ENCODE results near the gene PRR11.
"Not testable (repeated sequence)": the region's sequence is repeated elsewhere in the genome, so short reads cannot be mapped to it uniquely, and the experiment has no call there.

The PRR11 gene

DNA sequence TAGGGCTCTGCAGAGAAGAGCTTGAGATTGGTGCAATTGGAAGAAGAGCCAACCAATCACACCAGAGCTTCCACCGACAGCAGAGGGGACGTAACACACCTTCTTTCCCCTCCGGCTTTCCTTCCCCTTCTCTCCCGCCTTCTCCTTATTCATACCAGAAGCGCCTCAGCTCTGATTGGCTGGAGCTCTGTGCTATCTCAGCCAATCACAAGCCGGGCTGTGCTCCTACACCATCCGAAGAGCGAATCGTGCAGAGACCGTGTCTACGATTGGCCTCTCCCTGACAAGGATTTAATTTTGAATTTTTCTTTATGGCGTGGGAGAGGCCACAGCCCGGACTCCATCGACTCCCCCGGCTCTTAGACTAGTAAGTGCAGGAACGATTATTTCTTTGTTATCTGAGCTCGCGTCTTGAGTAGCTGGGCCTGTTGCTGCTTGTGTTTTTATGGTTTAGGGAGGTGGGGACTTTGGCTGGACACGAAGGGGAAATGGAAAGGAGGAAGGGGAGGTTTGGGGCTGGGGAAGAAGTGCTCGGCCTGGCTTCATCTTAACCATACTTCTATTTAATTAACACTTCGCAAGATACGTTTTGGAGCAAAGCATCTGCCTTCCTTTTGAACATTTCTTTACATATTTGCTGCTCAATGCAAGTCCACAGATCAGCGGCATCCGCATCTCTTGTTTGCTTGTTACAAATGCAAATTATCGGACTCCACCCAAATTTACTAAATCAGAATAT is at the start of gene PRR11:
TSS of gene PRR11 (plus strand) at position 308 of the 739 bp plus-strand sequence. CDS start 14,007 bp downstream, outside the sequence.
- no peaks in the 10 kb centered on the region for H3K9me3 Mint-ChIP-seq
- H3K4me3 Mint-ChIP-seq: no peak within 1 kb of the TSS
- H3K27me3 Mint-ChIP-seq: no peaks in the 10 kb centered on the region

DNA sequence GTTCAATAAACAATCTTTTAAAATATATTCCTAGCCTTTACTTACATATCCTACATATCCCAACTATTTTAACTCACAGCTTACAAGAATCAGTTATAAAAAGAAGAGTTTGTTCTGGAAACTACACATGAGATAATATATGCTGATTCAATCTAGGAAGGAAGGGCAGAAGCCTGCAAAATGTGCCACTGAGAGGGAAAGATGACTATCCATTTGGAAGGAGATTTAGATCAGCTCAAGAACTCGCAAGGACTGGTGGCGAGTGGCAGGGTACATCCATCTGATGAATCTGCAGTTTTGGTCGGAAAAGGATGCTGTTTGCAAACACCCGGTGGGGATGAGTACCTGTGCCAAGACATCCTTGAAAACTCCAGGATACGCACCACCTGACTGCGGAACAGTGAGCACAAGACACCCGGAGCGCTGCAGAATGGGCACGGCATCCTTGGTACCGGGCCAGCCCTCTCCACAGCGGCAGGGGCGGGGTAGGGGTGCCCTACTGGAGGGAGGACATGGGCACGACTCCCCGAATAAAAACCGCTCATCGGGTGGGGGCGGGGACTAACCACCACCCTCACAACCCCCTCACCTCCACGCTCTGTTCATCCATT is 49.6 kb upstream of the PRR11 start:
- peak overlapping the region; percentile 94 for H3K4me3 Mint-ChIP-seq
- peaks cover 35% of the 10 kb centered on the region for H3K36me3 Mint-ChIP-seq (ENCODE audit: low read depth)
- peaks cover 58% of the 10 kb centered on the region for H3K4me1 Mint-ChIP-seq (ENCODE audit: low read depth)
- peak overlapping the region; percentile 87 for H3K27ac Mint-ChIP-seq
- no peaks in the 10 kb centered on the region for H3K27me3 Mint-ChIP-seq
- no peaks in the 10 kb centered on the region for H3K9me3 Mint-ChIP-seq

More for the DNA sequence above, at the start of gene PRR11:
- Mint-ChIP-seq H3K4me1 (ENCODE audit: low read depth) (peaks cover 34% of the 10 kb centered on the region), H3K36me3 (ENCODE audit: low read depth) (peaks cover 17% of the 10 kb centered on the region), H3K27ac (no peak within 1 kb of the TSS)

DNA sequence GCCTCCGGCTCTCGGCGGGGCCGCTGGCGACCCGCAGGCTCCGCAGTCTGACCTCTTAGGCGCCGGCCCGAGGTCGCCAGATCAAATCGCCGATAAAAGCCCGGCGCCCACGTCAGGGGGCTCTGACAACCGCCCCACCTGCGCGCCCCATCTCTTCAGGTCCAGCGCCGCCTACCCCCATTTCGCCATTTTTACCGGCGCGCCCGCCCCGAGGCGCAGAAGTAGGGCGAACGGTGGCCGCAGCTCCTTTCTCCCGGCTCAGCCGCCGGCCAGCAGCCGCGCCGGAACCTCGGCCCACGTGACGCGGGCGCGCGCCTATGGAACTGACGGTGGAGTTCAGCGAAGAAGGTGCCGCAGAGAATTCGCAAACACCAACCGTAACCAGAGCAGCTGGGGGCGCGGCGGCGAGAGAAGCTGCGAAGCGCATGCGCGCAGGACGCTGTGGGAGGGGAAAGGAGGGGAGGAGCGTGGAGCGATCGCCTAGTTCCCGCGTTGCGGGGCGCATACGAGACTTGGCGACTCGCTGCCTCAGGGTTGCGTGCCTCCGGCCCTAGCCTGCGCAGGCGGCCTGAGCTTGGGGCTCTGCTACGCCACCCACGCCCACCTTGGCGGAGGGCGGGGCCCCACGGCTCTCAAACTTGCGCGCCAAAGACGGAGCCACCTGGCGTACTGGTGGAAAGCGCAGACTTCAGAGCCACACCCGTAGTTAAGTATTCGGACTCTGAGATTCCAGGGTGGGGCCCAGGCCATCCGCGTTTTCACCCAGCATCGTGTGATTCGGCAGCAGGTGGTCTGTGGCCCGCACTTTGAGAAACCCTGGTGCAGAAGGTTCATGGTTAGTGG is 48.9 kb upstream of the PRR11 start, which contains the start of gene TRIM37:
TSS of gene TRIM37 (minus strand) at position 418 of the 843 bp plus-strand sequence. CDS start 419 bp downstream, outside the sequence.
- no peaks in the 10 kb centered on the region for H3K9me3 Mint-ChIP-seq
- peak within 1 kb of the TSS; percentile 87 for H3K27ac Mint-ChIP-seq
- H3K27me3 Mint-ChIP-seq: no peaks in the 10 kb centered on the region
- peaks cover 54% of the 10 kb centered on the region for H3K4me1 Mint-ChIP-seq (ENCODE audit: low read depth)
- peaks cover 37% of the 10 kb centered on the region for H3K36me3 Mint-ChIP-seq (ENCODE audit: low read depth)
- H3K4me3 Mint-ChIP-seq: peak within 1 kb of the TSS; percentile 94

DNA sequence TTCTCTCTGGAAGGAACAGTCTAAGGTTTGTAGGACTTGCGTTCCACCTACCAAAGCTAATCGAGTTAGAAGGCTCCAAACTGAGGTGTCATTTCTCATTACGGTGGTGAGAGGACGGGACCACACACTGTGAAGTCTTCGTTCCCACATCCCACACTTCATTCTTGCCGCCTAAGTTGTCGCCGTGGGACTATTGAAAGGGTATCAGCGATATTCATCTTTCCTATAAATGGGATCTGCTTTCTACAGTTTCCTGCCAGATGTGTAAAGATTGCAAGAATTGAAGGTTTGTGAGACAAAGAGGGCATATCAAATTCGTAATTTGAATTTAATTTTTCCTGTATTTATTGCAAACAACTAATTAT is 48.3 kb upstream of the PRR11 start:
- H3K4me3 Mint-ChIP-seq: peak overlapping the region; percentile 94
- H3K27me3 Mint-ChIP-seq: no peaks in the 10 kb centered on the region
- no peaks in the 10 kb centered on the region for H3K9me3 Mint-ChIP-seq
- H3K36me3 Mint-ChIP-seq (ENCODE audit: low read depth): peaks cover 38% of the 10 kb centered on the region
- H3K4me1 Mint-ChIP-seq (ENCODE audit: low read depth): peaks cover 51% of the 10 kb centered on the region
- peak overlapping the region; percentile 87 for H3K27ac Mint-ChIP-seq

DNA sequence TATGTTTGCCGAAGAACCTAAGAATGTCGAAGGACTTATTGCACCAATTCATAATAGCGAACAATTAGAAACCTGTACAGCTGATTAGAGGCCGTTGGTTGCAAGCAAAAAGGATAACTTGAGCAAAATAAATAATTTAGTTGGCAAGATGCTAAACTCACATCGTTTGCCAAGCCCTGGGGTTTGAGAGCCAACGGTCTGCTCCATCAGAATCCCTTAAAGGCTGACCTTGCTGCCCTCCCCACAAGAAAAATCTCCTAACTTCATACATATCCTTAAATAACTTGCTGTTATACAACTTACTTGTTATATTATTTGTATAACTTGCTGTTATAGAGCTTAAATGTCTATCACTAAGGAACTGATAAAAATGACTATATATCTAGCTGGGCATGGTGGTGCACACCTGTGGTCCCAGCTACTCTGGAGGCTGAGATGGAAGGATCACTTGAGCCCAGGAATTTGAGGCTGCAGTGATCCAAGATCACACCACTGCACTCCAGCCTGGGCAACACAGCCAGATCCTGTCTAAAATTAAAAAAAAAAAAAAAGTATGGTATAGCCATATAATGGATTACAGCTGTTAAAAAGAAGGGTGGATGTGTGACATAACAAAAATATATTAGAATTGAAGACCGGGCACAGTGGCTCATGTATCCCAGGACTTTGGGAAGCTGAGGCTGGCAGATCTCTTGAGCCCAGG is 47.0 kb upstream of the PRR11 start:
- Mint-ChIP-seq H3K9me3 (no peaks in the 10 kb centered on the region), H3K4me3 (peak overlapping the region; percentile 94), H3K27ac (no peak overlapping the region), H3K36me3 (ENCODE audit: low read depth) (peaks cover 28% of the 10 kb centered on the region), H3K4me1 (ENCODE audit: low read depth) (peaks cover 48% of the 10 kb centered on the region), H3K27me3 (no peaks in the 10 kb centered on the region)

DNA sequence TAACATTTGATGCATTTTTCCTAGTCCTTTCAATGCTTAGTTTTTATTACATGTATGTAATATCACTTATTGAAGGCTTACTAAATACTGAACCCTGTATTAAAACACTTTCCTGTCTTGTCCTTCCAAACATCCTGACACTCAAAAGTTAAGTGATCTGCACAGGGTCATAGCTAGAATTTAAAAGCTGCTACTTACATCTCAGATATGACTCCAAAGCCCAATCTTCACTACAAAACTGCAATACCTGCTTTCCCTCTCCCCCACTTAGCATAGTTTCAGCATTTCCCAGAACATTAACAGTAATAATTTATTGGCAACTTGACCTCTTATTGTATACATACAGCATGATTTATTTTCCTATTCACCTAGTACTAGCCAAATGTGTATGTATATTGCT is 44.6 kb upstream of the PRR11 start:
- no peaks in the 10 kb centered on the region for H3K9me3 Mint-ChIP-seq
- no peaks in the 10 kb centered on the region for H3K27me3 Mint-ChIP-seq
- peaks cover 26% of the 10 kb centered on the region for H3K4me1 Mint-ChIP-seq (ENCODE audit: low read depth)
- H3K36me3 Mint-ChIP-seq (ENCODE audit: low read depth): peaks cover 29% of the 10 kb centered on the region
- H3K27ac Mint-ChIP-seq: no peak overlapping the region
- H3K4me3 Mint-ChIP-seq: no peak overlapping the region

DNA sequence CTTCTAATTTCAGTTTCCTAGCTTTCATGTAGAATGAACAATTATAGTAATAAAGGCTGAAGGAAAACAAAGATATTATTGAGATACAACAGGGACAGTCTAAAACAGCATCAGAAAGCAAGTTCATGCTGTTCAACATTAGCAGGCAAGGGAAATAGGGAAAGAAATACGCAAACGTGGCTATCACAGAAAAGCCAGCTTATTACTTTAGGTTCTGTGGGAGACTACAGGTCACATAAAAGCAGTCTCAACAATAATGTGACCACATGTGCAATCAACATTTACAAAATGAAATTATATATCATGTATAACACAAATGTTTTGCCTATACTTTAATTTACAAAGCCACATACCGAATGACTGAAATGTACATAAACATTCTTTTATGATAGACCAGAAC is 44.0 kb upstream of the PRR11 start:
- Mint-ChIP-seq H3K9me3 (no peaks in the 10 kb centered on the region), H3K27ac (no peak overlapping the region), H3K4me3 (no peak overlapping the region), H3K27me3 (no peaks in the 10 kb centered on the region), H3K36me3 (ENCODE audit: low read depth) (peaks cover 29% of the 10 kb centered on the region), H3K4me1 (ENCODE audit: low read depth) (peaks cover 25% of the 10 kb centered on the region)

DNA sequence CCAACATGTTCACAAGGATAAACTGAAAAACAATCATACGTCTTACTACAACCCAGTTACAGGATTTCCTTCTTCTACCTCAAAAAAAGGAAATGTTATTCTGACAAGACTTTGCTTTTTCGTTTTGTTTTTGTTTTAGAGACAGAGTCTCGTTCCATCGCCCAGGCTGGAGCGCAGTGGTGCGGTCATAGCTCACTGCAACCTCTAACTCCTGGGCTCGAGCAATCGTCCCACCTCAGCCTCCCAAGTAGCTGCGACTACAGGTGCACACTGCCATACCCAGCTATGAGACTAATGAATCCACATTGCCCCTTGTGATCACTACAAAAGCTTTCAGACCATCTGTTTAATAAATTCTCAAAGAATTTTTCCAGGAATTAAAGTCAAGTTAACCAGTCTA is 40.1 kb upstream of the PRR11 start:
- no peaks in the 10 kb centered on the region for H3K4me1 Mint-ChIP-seq (ENCODE audit: low read depth)
- H3K27ac Mint-ChIP-seq: no peak overlapping the region

DNA sequence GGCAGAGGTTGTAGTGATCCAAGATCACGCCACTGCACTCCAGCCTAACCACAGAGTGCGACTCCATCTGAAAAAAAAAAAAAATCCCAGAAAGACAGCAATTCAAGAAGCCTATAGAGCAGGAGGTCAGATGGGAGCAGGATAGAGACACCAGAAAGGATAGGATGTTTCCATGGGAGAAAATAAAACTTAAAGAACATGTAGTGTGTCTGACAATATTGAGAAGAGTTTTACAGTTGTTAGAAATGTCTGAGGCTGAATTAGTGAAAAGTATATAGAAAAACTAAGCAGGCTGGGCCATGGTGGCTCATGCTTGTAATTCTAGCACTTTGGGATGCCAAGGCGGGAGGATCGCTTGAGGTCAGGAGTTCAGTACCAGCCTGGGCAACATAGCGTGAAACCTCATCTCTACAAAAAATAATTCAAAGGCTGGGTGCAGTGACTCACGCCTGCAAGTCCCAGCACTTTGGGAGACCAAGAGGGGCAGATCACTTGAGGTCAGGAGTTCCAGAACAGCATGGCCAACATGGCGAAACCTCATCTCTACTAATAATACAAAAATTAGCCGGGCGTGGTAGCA is 33.6 kb upstream of the PRR11 start:
- Mint-ChIP-seq H3K4me1 (ENCODE audit: low read depth) (no peaks in the 10 kb centered on the region), H3K36me3 (ENCODE audit: low read depth) (peaks cover 38% of the 10 kb centered on the region), H3K4me3 (no peak overlapping the region), H3K27me3 (no peaks in the 10 kb centered on the region), H3K9me3 (no peaks in the 10 kb centered on the region), H3K27ac (no peak overlapping the region)

More for the DNA sequence above, 40.1 kb upstream of the PRR11 start:
- Mint-ChIP-seq H3K4me3 (no peak overlapping the region), H3K27me3 (no peaks in the 10 kb centered on the region), H3K9me3 (no peaks in the 10 kb centered on the region), H3K36me3 (ENCODE audit: low read depth) (peaks cover 36% of the 10 kb centered on the region)

DNA sequence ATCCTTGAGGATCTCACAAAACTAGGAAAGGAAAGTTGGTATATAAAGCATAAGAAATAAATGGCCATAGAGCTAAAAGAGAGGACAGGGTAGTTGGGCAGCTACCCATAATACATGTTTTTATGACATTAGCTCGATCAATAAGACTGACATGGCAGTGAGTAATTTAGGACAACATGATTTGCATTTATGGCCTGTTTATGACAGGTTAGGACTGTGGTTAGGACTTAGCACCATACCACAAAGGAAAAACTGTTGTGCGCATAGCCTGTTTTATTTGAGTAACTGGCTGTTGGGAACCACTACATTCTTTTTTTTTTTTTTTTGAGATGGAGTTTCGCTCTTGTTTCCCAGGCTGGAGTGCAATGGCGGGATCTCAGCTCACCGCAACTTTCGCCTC is 30.9 kb upstream of the PRR11 start:
- no peaks in the 10 kb centered on the region for H3K4me1 Mint-ChIP-seq (ENCODE audit: low read depth)
- H3K27ac Mint-ChIP-seq: peak overlapping the region; percentile 5
- H3K36me3 Mint-ChIP-seq (ENCODE audit: low read depth): peaks cover 37% of the 10 kb centered on the region
- H3K9me3 Mint-ChIP-seq: no peaks in the 10 kb centered on the region
- no peak overlapping the region for H3K4me3 Mint-ChIP-seq
- no peaks in the 10 kb centered on the region for H3K27me3 Mint-ChIP-seq

DNA sequence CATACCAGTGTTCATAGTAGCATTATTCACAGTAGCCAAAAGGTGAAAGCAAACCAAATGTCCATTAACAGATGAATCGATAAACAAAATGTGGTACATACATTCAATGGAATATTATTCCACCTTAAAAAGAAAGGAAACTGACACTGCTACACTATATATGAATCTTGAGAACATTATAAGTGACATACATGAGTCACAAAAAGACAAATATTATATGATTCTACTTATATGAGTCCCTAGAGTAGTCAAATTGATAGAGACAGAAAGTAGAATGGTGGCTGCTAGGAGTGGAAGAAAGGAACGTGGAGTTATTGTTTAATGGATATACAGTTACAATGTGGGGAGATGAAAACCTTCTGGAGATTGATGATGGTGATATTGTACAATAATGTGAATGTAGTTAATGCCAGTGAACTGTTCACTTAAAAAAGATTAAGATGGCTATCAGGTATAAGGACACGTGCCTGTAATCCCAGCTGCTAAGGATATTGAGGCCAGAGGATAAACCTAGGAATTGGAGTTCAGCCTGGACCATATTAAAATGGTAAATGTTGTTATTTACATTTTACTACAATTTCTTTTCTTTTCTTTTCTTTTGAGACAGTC is 28.6 kb upstream of the PRR11 start:
- Mint-ChIP-seq H3K27ac (no peak overlapping the region), H3K36me3 (ENCODE audit: low read depth) (peaks cover 28% of the 10 kb centered on the region)

DNA sequence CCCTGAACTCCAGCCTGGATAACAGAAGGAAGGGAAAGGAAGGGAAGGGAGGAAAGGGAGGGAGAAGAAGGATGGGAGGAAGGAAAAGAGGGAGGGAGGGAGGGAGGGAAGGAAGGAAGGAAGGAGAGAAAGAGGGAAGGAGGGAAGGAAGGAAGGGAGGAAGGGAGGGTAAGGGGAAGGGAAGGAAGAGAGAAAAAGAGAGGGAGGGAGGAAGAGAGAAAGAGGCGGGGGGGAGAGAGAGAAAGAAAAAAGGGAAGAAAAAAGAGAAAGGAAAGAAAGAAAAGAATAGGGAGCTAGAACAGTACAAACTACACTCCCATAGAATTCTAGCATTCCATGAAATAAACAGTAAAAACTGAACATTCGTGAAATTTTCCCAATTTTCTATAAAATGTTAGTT is 25.7 kb upstream of the PRR11 start:
- Mint-ChIP-seq H3K27ac (no peak overlapping the region), H3K4me1 (ENCODE audit: low read depth) (no peaks in the 10 kb centered on the region)

More for the DNA sequence above, 28.6 kb upstream of the PRR11 start:
- Mint-ChIP-seq H3K4me1 (ENCODE audit: low read depth) (no peaks in the 10 kb centered on the region), H3K4me3 (no peak overlapping the region), H3K9me3 (no peaks in the 10 kb centered on the region), H3K27me3 (no peaks in the 10 kb centered on the region)

DNA sequence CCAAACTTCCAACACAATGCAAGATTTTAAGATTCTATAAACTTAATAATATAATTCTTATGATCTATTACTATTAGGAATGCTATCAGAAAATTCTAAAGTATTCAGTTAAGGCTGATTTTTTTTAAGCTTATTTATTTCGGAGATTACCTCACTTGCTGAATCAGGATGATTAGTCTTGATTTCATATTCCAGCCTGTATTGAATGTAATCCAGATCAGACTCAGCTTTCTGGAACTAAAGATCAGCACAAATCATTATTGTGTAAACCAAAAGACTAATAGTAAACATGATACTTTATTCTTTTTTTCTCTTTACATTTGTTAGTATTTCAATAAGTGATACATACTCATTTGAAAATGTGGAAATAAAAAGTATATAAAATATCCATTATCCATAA is 24.4 kb upstream of the PRR11 start:
- Mint-ChIP-seq H3K4me1 (ENCODE audit: low read depth) (no peaks in the 10 kb centered on the region), H3K9me3 (no peaks in the 10 kb centered on the region), H3K27me3 (no peaks in the 10 kb centered on the region), H3K36me3 (ENCODE audit: low read depth) (peaks cover 19% of the 10 kb centered on the region), H3K27ac (no peak overlapping the region), H3K4me3 (no peak overlapping the region)

More for the DNA sequence above, 25.7 kb upstream of the PRR11 start:
- Mint-ChIP-seq H3K36me3 (ENCODE audit: low read depth) (peaks cover 19% of the 10 kb centered on the region), H3K4me3 (no peak overlapping the region), H3K9me3 (no peaks in the 10 kb centered on the region), H3K27me3 (no peaks in the 10 kb centered on the region)

DNA sequence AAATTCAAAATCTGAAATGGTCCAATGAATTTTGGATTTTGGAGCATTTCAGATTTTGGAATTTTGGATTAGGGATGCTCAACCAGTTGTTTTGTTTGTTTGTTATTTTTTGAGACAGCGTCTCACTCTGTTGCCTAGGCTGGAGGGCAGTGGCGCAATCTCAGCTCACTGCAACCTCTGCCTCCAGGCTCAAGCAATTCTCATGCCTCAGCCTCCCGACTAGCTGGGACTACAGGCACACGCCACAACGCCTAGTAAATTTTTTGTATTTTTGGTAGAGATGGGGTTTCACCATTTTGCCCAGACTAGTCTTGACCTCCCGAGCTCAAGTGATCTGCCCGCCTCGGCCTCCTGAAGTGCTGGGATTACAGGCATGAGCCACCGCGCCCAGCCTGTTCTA is 17.2 kb upstream of the PRR11 start:
- H3K4me3 Mint-ChIP-seq; H3K27ac Mint-ChIP-seq; H3K36me3 Mint-ChIP-seq (ENCODE audit: low read depth); H3K27me3 Mint-ChIP-seq; H3K9me3 Mint-ChIP-seq; H3K4me1 Mint-ChIP-seq (ENCODE audit: low read depth): not testable (repeated sequence)
